GM13976 (cell line): ENCODE measurements around the gene IL1F10.

Experiments used
- DNase-seq: peaks from one replicate; pipeline ENCODE4 v3.0.0; 2012; ENCODE audit warnings: low spot score
- in situ Hi-C: fragments of 300-500 bp; cut with MboI; formaldehyde crosslinking; loops from one replicate; pipeline ENCODE4 v1.12.0; 2022; ENCODE audit warnings: low sequenced_read_pairs, mixed read lengths, inconsistent platforms; ENCODE audit not compliant: unreplicated experiment
- TF ChIP-seq, protein P1 (sequence below): IDR thresholded peaks from 2 replicates; pipeline ENCODE4 v1.5.1; 2012; ENCODE audit warnings: borderline replicate concordance, mild to moderate bottlenecking; ENCODE audit not compliant: insufficient read depth; ENCODE audit errors: extremely low read depth, missing control alignments, control extremely low read depth

IL1F10 gene

GRCh38 chr2:113067681-113068080 is at the start of gene IL1F10:
Gene IL1F10 (plus strand): TSS chr2:113067970. CDS start chr2:113072739, 4,769 bp downstream.
- in situ Hi-C loops = no loop called here
- DNase-seq = no peak
- TF ChIP-seq, protein P1, sequence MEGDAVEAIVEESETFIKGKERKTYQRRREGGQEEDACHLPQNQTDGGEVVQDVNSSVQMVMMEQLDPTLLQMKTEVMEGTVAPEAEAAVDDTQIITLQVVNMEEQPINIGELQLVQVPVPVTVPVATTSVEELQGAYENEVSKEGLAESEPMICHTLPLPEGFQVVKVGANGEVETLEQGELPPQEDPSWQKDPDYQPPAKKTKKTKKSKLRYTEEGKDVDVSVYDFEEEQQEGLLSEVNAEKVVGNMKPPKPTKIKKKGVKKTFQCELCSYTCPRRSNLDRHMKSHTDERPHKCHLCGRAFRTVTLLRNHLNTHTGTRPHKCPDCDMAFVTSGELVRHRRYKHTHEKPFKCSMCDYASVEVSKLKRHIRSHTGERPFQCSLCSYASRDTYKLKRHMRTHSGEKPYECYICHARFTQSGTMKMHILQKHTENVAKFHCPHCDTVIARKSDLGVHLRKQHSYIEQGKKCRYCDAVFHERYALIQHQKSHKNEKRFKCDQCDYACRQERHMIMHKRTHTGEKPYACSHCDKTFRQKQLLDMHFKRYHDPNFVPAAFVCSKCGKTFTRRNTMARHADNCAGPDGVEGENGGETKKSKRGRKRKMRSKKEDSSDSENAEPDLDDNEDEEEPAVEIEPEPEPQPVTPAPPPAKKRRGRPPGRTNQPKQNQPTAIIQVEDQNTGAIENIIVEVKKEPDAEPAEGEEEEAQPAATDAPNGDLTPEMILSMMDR = no peak

DNA sequence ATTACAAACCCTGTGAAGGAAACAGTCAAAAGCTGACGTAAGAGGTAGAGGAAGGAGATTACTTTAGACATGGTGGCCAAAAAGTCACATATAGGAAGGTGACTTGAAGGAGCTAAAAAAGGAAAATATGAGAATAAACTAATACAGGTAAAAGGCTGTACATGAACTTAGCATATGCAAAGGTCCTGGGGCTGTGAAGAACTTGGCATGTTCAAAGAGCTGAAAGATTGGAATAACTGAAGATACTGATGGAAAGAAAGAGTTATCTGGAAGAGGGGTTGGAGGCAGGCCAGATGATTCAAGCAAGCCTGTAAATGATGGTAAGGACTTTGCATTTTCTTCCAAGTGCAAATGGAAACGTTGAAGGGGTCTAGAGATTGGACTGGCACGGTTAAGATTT is 49.3 kb upstream of the IL1F10 start:
- DNase-seq = no peak
- TF ChIP-seq, protein P1 = no peak
- in situ Hi-C loops = no loop called here

DNA sequence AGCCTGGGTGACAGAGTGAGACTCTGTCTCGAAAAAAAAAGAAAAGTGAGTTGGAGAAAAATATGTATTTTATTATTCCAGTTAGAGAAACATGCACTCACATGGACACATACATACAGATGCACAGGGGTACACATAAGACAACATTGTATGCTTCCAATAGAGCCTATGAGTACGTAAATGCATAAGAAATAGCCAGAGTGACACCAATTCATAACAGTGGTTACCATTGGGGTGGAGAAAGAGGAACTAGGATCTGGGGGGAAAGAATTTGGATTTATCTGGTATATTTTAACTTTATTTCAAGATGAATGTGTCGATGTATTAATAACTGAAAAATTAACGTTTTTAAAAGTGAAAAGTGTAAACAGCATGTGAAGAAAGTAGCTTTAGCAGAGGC is 46.5 kb upstream of the IL1F10 start:
- TF ChIP-seq, protein P1 = no peak
- DNase-seq = no peak
- in situ Hi-C loops = no loop called here

- in situ Hi-C loops = no loop called here
- no peak for DNase-seq
- TF ChIP-seq, protein P1 = no peak
Observed at GRCh38 chr2:113024764-113025163, 43.0 kb upstream of the IL1F10 start.

GRCh38 chr2:113025737-113026136 is 42.0 kb upstream of the IL1F10 start:
- TF ChIP-seq, protein P1 = no peak
- no peak for DNase-seq
- in situ Hi-C loops = no loop called here

GRCh38 chr2:113027691-113028090 is 40.1 kb upstream of the IL1F10 start:
- no peak for DNase-seq
- TF ChIP-seq, protein P1 = no peak
- in situ Hi-C loops = no loop called here

DNA sequence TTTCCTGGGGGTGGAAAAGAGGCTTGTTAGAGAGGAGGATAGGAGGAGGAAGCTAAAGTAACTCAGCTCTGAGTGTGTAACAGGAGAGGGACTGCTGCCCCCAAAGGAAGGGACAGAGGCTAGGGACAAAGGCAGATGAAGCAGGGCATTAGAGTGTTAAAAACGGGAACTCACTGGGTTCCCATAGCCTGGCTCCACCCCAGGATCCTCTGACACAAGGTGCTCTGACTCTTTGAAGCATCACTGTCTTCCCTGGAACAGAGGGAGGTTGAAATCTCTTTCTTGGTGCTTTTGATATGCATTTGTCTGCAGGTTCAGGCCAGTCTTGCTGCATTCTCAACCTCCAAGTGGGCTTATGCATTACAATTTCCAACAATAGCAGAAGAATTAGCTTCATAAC is 39.7 kb upstream of the IL1F10 start:
- TF ChIP-seq, protein P1 = no peak
- in situ Hi-C loops = no loop called here
- no peak for DNase-seq
